Fibroblast of mammary gland (primary cell): ENCODE measurements around the gene CHIC2.
A peak's percentile ranks its signal among the peaks of the same experiment; 100 is the strongest.

Experiments
- DNase-seq: peaks from one replicate; pipeline ENCODE4 v3.0.0-alpha.2; 2010; ENCODE audit warnings: low read depth
- H3K4me3 ChIP-seq: 2 replicates; pipeline ENCODE4 v1.5.1; 2011; ENCODE audit warnings: low read depth, mild to moderate bottlenecking, low read length, moderate library complexity; ENCODE audit not compliant: control insufficient read depth
- CTCF ChIP-seq: conservative IDR thresholded peaks from 2 replicates; pipeline ENCODE4 v1.5.1; 2011; ENCODE audit warnings: low read depth, low read length, inconsistent platforms; ENCODE audit not compliant: control insufficient read depth, insufficient read depth

CHIC2 gene

GRCh38 chr4:54092405-54093323 lies 28.3 kb upstream of the CHIC2 start:
- DNase-seq: no peak
- no peak for TF ChIP-seq CTCF
- peak overlapping the region; percentile 68 for H3K4me3 ChIP-seq

- peak; percentile 65 for DNase-seq
- peak overlapping the region; percentile 68 for H3K4me3 ChIP-seq
- no peak for TF ChIP-seq CTCF
Measured at GRCh38 chr4:54091637-54092404, 27.4 kb upstream of the CHIC2 start.

GRCh38 chr4:54090804-54091623 lies 26.6 kb upstream of the CHIC2 start:
- DNase-seq: peak; percentile 29
- TF ChIP-seq CTCF: no peak
- peak overlapping the region; percentile 68 for H3K4me3 ChIP-seq

GRCh38 chr4:54090404-54090803 lies 26.0 kb upstream of the CHIC2 start:
- no peak for DNase-seq

GRCh38 chr4:54089875-54090274 lies 25.5 kb upstream of the CHIC2 start:
- TF ChIP-seq CTCF: no peak
- no peak for DNase-seq
- no peak overlapping the region for H3K4me3 ChIP-seq

More at GRCh38 chr4:54090404-54090803, 26.0 kb upstream of the CHIC2 start:
- no peak overlapping the region for H3K4me3 ChIP-seq
- no peak for TF ChIP-seq CTCF

GRCh38 chr4:54085284-54085683 lies 20.9 kb upstream of the CHIC2 start:
- no peak overlapping the region for H3K4me3 ChIP-seq
- DNase-seq: peak; percentile 97
- TF ChIP-seq CTCF: no peak
